ENCODE data around the gene CHID1. TPM values are rescaled to one million over a fixed set of nuclear protein-coding genes. Genes with fewer than 3 reads are reported as not detected.

CHID1 gene
- total and polyA plus RNA-seq, 9 of the 15 experiments (the other 6 are each of a cell fraction or from before 2014, with no cell fraction given), result 15.1 to 108 (median 39.8) TPM

GRCh38 chr11:843818-844692 is 66.6 kb downstream of the CHID1 start (continued):
- TF ChIP-seq SPI1 (IDR thresholded peaks at IDR 0.05; ENCODE audit: borderline replicate concordance, low read depth, low read length) (peak; percentile 51; the same call in 1 of the 2 replicates), FUS (optimal IDR thresholded peaks at IDR 0.05; ENCODE audit: low read depth, low read length) (no peak), ZNF407 (IDR thresholded peaks at IDR 0.05; ENCODE audit: low read depth) (no peak), ZFP1 (CRISPR knock-in tag; IDR thresholded peaks at IDR 0.05) (no peak), ZBTB34 (CRISPR knock-in tag; IDR thresholded peaks at IDR 0.05) (no peak), TAL1 (IDR thresholded peaks at IDR 0.05) (no peak), ZBTB9 (CRISPR knock-in tag; IDR thresholded peaks at IDR 0.05) (peak; percentile 99), HOMEZ (CRISPR knock-in tag; IDR thresholded peaks at IDR 0.05) (no peak), FOXP4 (CRISPR knock-in tag; IDR thresholded peaks at IDR 0.05; ENCODE audit: borderline replicate concordance) (no peak), XRCC5 (IDR thresholded peaks at IDR 0.05; ENCODE audit: low read depth, low read length) (no peak), TCF15 (CRISPR knock-in tag; IDR thresholded peaks at IDR 0.05) (no peak)
